Fibroblast of lung (primary cell): ENCODE data around the gene MVB12A. TPM values are rescaled to one million over a fixed set of nuclear protein-coding genes. Genes with fewer than 3 reads are reported as not detected.

Experiments
- DNase-seq, 2 donors: peaks; one replicate each; pipeline versions ENCODE4 v3.0.0 to v3.0.0-alpha.2; 2010; ENCODE audit warnings: low read depth in 2 of 2
- H2AFZ ChIP-seq: 2 replicates; pipeline ENCODE4 v1.5.1; 2012; ENCODE audit warnings: low read length, control low read depth, inconsistent platforms
- H3K27ac ChIP-seq: 2 replicates; pipeline ENCODE4 v1.5.1; 2011; ENCODE audit warnings: low read length, control low read depth; ENCODE audit not compliant: insufficient read depth
- H3K27me3 ChIP-seq: 2 replicates; pipeline ENCODE4 v1.5.1; 2011; ENCODE audit warnings: mild to moderate bottlenecking, low read length; ENCODE audit not compliant: control insufficient read depth, insufficient read depth
- H3K36me3 ChIP-seq: 2 replicates; pipeline ENCODE4 v1.5.1; 2011; ENCODE audit warnings: low read length; ENCODE audit not compliant: control insufficient read depth, insufficient read depth
- H3K4me1 ChIP-seq: 2 replicates; pipeline ENCODE4 v1.5.1; 2011; ENCODE audit warnings: low read length; ENCODE audit not compliant: control insufficient read depth, insufficient read depth; ENCODE audit errors: extremely low read depth
- H3K4me2 ChIP-seq: 2 replicates; pipeline ENCODE4 v1.5.1; 2011; ENCODE audit warnings: low read length, control low read depth; ENCODE audit not compliant: insufficient read depth; ENCODE audit errors: extremely low read depth
- H3K4me3 ChIP-seq, 4 experiments: fragments of 200-600 bp in 1 of 4; sonication (generic) in 1 of 4; replicated peaks in 1 of 4; 2 replicates each; pipeline ENCODE4 v1.5.1; 2011 to 2016; ENCODE audit warnings: low read length in 4 of 4, low read depth in 3 of 4, mild to moderate bottlenecking in 3 of 4, control low read depth in 2 of 4, inconsistent platforms in 1 of 4, mixed read lengths in 1 of 4; ENCODE audit not compliant: insufficient read depth in 1 of 4; ENCODE audit errors: control extremely low read depth in 1 of 4
- H3K79me2 ChIP-seq: 2 replicates; pipeline ENCODE4 v1.5.1; 2012; ENCODE audit warnings: mild to moderate bottlenecking, low read length, inconsistent platforms; ENCODE audit not compliant: control insufficient read depth, insufficient read depth
- H3K9ac ChIP-seq: 2 replicates; pipeline ENCODE4 v1.5.1; 2011; ENCODE audit warnings: mild to moderate bottlenecking, low read length, control low read depth; ENCODE audit not compliant: insufficient read depth
- H3K9me3 ChIP-seq: 2 replicates; pipeline ENCODE4 v1.5.1; 2012; ENCODE audit warnings: low read depth, low read length; ENCODE audit not compliant: control insufficient read depth, insufficient read depth
- H4K20me1 ChIP-seq: 2 replicates; pipeline ENCODE4 v1.5.1; 2011; ENCODE audit warnings: low read length; ENCODE audit not compliant: control insufficient read depth, insufficient read depth; ENCODE audit errors: extremely low read depth
- CTCF ChIP-seq, 2 donors: IDR thresholded peaks in 1 of 2; conservative IDR thresholded peaks in 1 of 2; 1 replicate in 1 of 2; 2 replicates in 1 of 2; pipeline ENCODE4 v1.5.1; 2011 to 2012; ENCODE audit warnings: low read length in 2 of 2, control low read depth in 1 of 2, inconsistent platforms in 1 of 2, low read depth in 1 of 2, mild to moderate bottlenecking in 1 of 2
- EZH2 ChIP-seq: IDR thresholded peaks from 2 replicates; pipeline ENCODE4 v1.5.1; 2012; ENCODE audit warnings: low read length, control low read depth, mild to moderate bottlenecking; ENCODE audit errors: missing control alignments
- polyA plus RNA-seq, 2 donors: library from polyadenylated mRNA; depleted of rRNA in 1 of 2; stranded (reverse) in 1 of 2; unstranded in 1 of 2; fragments of >200 nt; gene quantifications; 2 replicates each; pipeline ENCODE4 v1.2.1, GENCODE V29; 2011 to 2012; ENCODE audit warnings: missing spikeins in 1 of 2
- total RNA-seq: library from RNA; depleted of rRNA; stranded (reverse); fragments of >200 nt; gene quantifications from 2 replicates; pipeline ENCODE4 v1.2.1, GENCODE V29; 2014

The MVB12A gene
- total and polyA plus RNA-seq, 2 donors (not counting 1 experiment from before 2014, with no cell fraction given) = 24.8 to 34.7 TPM

DNA sequence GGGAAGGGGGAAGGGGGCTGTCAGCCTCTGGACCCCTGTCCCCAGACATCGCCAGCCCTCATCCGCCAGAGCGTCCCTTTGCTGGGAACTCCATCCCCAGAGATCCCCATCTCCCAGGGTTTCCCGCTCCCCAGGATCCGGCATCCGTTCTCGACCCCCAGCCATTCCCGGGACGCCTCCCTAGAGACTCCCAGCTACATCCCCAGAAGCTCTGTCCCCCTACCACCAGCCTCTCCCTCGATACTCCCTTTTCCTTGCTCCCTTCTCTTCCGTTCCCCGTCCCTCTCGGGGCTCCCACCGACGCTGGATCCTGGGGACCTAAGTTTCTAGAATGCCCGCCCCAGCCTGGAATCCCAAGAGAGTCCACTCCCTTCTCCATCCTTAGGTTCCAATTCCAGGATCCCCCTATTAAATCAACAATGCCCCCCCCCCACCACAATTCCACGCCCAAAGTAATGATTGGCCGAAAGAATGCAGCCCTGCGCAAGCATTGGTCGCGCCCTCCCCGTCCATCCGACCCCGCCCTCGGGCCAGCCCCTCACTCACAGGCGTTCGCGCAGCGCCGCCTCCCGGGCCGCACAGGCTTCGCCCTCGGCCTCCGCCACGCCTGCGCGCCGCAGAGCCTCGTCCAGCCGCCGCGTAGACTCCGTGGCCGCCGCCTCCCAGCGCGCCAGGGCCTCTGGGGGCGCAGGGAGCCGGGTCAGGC, 29.0 kb upstream of the MVB12A start:
- Histone ChIP-seq H3K79me2 (no peaks in the 10 kb centered on the region), H3K4me1 (peaks cover 2% of the 10 kb centered on the region), H3K4me3 (peak overlapping the region; percentile 16 to 64 (median 42)), H3K36me3 (no peaks in the 10 kb centered on the region), H3K27me3 (peaks cover 3% of the 10 kb centered on the region), H2AFZ (peak overlapping the region; percentile 48), H4K20me1 (no peaks in the 10 kb centered on the region), H3K4me2 (peak overlapping the region; percentile 67), H3K27ac (no peak overlapping the region), H3K9ac (peak overlapping the region; percentile 40), H3K9me3 (no peaks in the 10 kb centered on the region)
- no peak for TF ChIP-seq EZH2
- TF ChIP-seq CTCF (conservative IDR thresholded peaks at IDR 0.05 in 1 of 2, IDR thresholded peaks at IDR 0.05 in 1 of 2; ENCODE audit: low read depth in 1 of 2, low read length in 2 of 2) = peak; percentile 48 to 55
- DNase-seq = peak; percentile 86 to 90

DNA sequence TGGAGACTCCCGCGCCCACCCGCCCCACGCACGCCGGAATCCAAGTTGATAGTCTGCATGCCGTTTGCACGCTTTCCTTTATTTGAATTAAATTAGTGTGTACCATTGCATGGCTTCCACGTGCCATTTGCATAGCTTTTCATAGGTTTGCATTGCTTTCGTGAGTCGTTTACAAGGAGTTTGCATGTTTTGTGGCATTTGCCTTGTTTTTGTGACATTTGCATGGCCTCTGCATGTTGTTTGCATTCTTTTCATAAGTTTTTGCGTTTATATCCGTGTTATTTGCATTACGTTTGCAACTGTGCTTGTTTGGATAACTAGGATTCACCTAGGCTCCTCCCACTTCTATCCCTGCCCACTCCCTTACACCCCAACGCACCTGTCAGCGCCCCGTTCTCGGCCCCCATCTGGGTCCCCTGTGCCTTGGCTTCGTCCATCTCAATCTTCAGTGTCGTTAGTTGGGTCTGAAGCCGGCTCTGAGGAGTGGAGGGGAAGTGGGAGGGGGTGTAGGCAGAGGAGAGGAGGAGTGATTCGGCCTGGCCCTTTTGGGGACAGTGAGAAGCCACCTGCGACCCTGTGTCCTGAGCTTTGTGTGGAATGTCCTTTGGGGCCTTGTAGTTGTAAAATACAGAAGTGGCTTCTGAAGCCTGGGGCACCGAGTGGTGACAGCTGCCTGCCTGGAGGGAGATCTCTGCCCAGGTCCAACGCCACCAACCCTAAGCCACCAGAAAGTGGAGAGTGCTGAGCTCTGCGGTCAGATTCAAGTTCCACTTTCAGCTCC, 28.3 kb upstream of the MVB12A start:
- H3K4me2 ChIP-seq = peak overlapping the region; percentile 98
- no peak overlapping the region for H3K27ac ChIP-seq
- no peaks in the 10 kb centered on the region for H3K36me3 ChIP-seq
- H3K4me3 ChIP-seq = peak overlapping the region; percentile 30 to 51 (median 42)
- H3K4me1 ChIP-seq = peaks cover 2% of the 10 kb centered on the region
- H3K9ac ChIP-seq = no peak overlapping the region
- no peaks in the 10 kb centered on the region for H3K79me2 ChIP-seq
- TF ChIP-seq CTCF (conservative IDR thresholded peaks at IDR 0.05 in 1 of 2, IDR thresholded peaks at IDR 0.05 in 1 of 2; ENCODE audit: low read depth in 1 of 2, low read length in 2 of 2) (no peak), EZH2 (no peak)
- H2AFZ ChIP-seq = peak overlapping the region; percentile 91
- no peaks in the 10 kb centered on the region for H4K20me1 ChIP-seq
- H3K9me3 ChIP-seq = no peaks in the 10 kb centered on the region
- DNase-seq = no peak
- H3K27me3 ChIP-seq = peaks cover 3% of the 10 kb centered on the region

- peaks cover 3% of the 10 kb centered on the region for H3K27me3 ChIP-seq
- H3K36me3 ChIP-seq = no peaks in the 10 kb centered on the region
- no peak overlapping the region for H3K27ac ChIP-seq
- no peak for DNase-seq
- no peaks in the 10 kb centered on the region for H3K9me3 ChIP-seq
- no peaks in the 10 kb centered on the region for H3K79me2 ChIP-seq
- H3K4me2 ChIP-seq = no peak overlapping the region
- H3K4me3 ChIP-seq = no peak overlapping the region
- TF ChIP-seq EZH2 = no peak
- no peak overlapping the region for H2AFZ ChIP-seq
- H3K9ac ChIP-seq = no peak overlapping the region
- peaks cover 2% of the 10 kb centered on the region for H3K4me1 ChIP-seq
- no peaks in the 10 kb centered on the region for H4K20me1 ChIP-seq
Measured at GRCh38 chr19:17393002-17393401, 26.8 kb upstream of the MVB12A start.
